Neural crest cell (in vitro differentiated cells): Measurements from ENCODE around the gene DRC1. TPM values are rescaled to one million over a fixed set of nuclear protein-coding genes. Genes with fewer than 3 reads are reported as not detected.

Experiments
- DNase-seq: peaks from one replicate; pipeline ENCODE4 v3.0.0; 2021; ENCODE audit warnings: low read depth, mixed read lengths, low spot score
- H3K27ac Mint-ChIP-seq: one replicate; pipeline ENCODE4 v1.8.0; 2021; ENCODE audit warnings: mild to moderate bottlenecking, mixed read lengths; ENCODE audit not compliant: unreplicated experiment
- H3K27me3 Mint-ChIP-seq: 2 replicates; pipeline ENCODE4 v1.8.0; 2021; ENCODE audit warnings: low read depth, mild to moderate bottlenecking, mixed read lengths
- H3K36me3 Mint-ChIP-seq: 2 replicates; pipeline ENCODE4 v1.8.0; 2021; ENCODE audit warnings: low read depth, mild to moderate bottlenecking, mixed read lengths
- H3K4me1 Mint-ChIP-seq: 2 replicates; pipeline ENCODE4 v1.8.0; 2021; ENCODE audit warnings: mixed read lengths
- H3K4me3 Mint-ChIP-seq: one replicate; pipeline ENCODE4 v1.8.0; 2021; ENCODE audit warnings: mild to moderate bottlenecking, mixed read lengths
- H3K9me3 Mint-ChIP-seq: 2 replicates; pipeline ENCODE4 v1.8.0; 2021; ENCODE audit warnings: mixed read lengths
- CTCF ChIP-seq: fragments of 200-600 bp; sonication (generic); conservative IDR thresholded peaks from 2 replicates; pipeline ENCODE4 v1.5.0; 2021; ENCODE audit warnings: antibody characterized with exemption, mild to moderate bottlenecking
- total RNA-seq: library from RNA; stranded (reverse); gene quantifications from 2 replicates; pipeline ENCODE4 v1.2.1, GENCODE V29; 2021

The DRC1 gene
- total RNA-seq, 1 donor from 2014 or later = 0.30 TPM

DNA sequence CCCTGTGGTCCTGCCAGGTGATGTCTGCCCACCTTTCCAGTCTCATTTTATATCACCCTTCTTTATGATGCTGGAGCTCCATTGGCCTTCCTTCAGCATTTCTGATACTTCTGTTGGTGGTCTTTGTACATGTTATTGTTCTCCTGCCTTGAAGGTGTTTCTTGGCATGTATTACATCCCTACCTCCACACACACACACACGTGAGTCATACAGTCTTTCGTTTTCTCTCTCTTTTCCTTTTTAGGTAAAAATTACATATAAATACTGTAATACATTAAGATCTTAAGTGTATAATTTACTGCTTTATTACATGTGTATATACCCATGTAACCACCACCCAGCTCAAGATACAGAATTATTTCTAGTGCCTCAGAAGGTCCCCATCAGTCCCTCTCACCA, 44.9 kb upstream of the DRC1 start:
- H3K4me1 Mint-ChIP-seq = peaks cover 17% of the 10 kb centered on the region
- no peak for TF ChIP-seq CTCF
- no peak for DNase-seq
- peaks cover 2% of the 10 kb centered on the region for H3K36me3 Mint-ChIP-seq
- no peaks in the 10 kb centered on the region for H3K9me3 Mint-ChIP-seq
- H3K27ac Mint-ChIP-seq = no peak overlapping the region
- H3K27me3 Mint-ChIP-seq = no peaks in the 10 kb centered on the region
- H3K4me3 Mint-ChIP-seq = no peak overlapping the region

DNA sequence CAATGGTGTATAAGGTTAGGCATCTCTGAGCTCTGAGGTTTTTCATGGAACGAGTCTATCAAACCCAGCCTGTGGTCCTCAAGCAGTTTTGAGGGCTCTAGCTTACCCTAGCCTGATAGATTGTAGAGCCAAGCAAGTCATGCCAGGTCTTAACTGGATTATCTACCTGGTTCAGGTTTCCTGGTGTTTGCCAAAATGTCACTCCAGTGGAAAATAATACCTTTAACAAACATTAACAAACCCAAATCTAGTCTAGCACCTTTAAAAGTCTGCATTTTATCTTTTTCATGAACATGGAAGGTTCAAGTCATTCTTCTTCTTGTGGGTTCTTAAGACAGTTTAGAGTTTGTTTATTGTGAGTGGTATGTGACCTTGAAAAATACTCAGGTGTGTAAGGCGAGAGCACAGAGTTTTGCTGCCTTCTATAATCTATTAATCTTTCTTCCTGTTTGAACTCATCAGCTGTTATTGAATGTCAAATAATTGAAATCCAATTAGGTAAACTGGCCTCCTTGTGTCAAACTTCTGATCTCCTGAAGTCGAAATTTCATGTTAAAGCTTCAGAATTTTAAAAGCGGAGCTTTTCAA, 41.7 kb upstream of the DRC1 start:
- no peak for TF ChIP-seq CTCF
- Mint-ChIP-seq H3K36me3 (no peaks in the 10 kb centered on the region), H3K4me3 (no peak overlapping the region), H3K27ac (no peak overlapping the region), H3K9me3 (no peaks in the 10 kb centered on the region), H3K4me1 (peaks cover 17% of the 10 kb centered on the region), H3K27me3 (no peaks in the 10 kb centered on the region)
- DNase-seq = no peak

DNA sequence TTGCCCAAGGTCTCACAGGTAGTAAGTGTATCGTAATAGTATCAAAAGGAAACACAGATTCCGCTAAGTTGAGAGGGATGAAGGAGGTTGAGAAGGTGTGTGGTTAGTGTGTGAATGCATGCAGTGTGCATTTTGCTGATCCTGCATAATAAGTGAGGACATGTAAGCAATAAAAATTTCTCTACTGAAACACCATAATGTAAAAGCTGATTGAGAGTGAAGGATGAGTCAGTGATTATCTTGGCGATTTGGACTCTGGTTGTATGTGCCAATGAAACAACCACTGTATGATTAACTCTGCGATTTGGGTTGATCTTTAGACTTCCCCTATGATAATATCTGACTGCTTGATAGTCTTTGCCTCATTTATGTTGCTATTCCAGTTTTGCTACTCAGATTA, 38.4 kb upstream of the DRC1 start:
- H3K27me3 Mint-ChIP-seq = no peaks in the 10 kb centered on the region
- DNase-seq = no peak
- no peak overlapping the region for H3K4me3 Mint-ChIP-seq
- no peaks in the 10 kb centered on the region for H3K9me3 Mint-ChIP-seq
- no peak for TF ChIP-seq CTCF
- peaks cover 10% of the 10 kb centered on the region for H3K4me1 Mint-ChIP-seq
- H3K27ac Mint-ChIP-seq = no peak overlapping the region
- H3K36me3 Mint-ChIP-seq = no peaks in the 10 kb centered on the region

DNA sequence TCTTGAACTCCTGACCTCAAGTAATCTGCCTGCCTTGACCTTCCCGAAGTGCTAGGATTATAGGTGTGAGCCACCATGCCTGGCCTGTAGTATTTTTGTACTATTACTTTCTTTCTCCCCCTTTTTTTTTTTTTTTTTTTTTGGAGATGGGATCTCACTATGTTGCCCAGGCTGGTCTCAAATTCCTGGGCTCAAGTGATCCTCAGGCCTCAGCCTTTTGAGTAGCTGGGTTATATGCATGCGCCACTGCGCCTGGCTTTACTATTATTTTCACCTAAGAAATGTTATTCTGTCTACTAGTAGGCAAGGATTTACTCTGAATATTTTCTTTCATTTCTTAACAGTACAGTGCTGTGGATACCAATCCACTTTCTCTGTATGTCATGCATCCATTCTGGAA, 37.8 kb upstream of the DRC1 start:
- Mint-ChIP-seq H3K27me3 (no peaks in the 10 kb centered on the region), H3K9me3 (no peaks in the 10 kb centered on the region), H3K36me3 (no peaks in the 10 kb centered on the region), H3K4me3 (no peak overlapping the region), H3K27ac (no peak overlapping the region), H3K4me1 (peaks cover 10% of the 10 kb centered on the region)
- TF ChIP-seq CTCF = no peak
- no peak for DNase-seq

GRCh38 chr2:26364669-26365068, 37.1 kb upstream of the DRC1 start:
- no peak for DNase-seq
- peaks cover 6% of the 10 kb centered on the region for H3K36me3 Mint-ChIP-seq
- H3K4me1 Mint-ChIP-seq = peaks cover 15% of the 10 kb centered on the region
- TF ChIP-seq CTCF = no peak
- no peak overlapping the region for H3K4me3 Mint-ChIP-seq
- H3K9me3 Mint-ChIP-seq = no peaks in the 10 kb centered on the region
- H3K27me3 Mint-ChIP-seq = no peaks in the 10 kb centered on the region
- no peak overlapping the region for H3K27ac Mint-ChIP-seq
